Heart left ventricle (tissue), 13 donors: Measurements from ENCODE around the gene RABEP2.

ENCODE experiments used
- POLR2A ChIP-seq, 2 donors: fragments of 450-650 bp; IDR thresholded peaks; one replicate each; pipeline ENCODE4 v1.6.1; 2017; ENCODE audit warnings: antibody characterized with exemption in 2 of 2, mild to moderate bottlenecking in 2 of 2, moderate library complexity in 2 of 2
- TF ChIP-seq, protein P1 (sequence below), 12 donors: fragments of 200-600 bp; sonication (generic) in 4 of 12; IDR thresholded peaks; one replicate each; pipeline versions ENCODE4 v1.5.0 to v1.8.0; 2018 to 2022; ENCODE audit warnings: antibody characterized with exemption in 12 of 12, mild to moderate bottlenecking in 5 of 12
- donor health status: ischemic (EF 13 %, LVEDD 7.1; RV severe dilation, severe dysfunction).
- donor health status: DM: no; HTN: yes; CAD: no.
- donor health status: DM: no; HTN: no; CAD: no.
- donor health status: ischemic (EF 25% LVEDD 6.9; RV normal size, moderate dysfunction).
- donor health status: ischemic (EF 25% LVEDD 5.7; RV mildly dilated, moderate dysfunction).
- donor health status: ischemic (EF 35%, LVEDD 5.7; RV mildly dilated, moderate dysfunction).
- donor health status: nonischemic (EF 11% LVEDD 7.7; RV severe dilation, severe dysfunction).
- donor health status: DM: yes; HTN: yes; CAD: no.
- donor health status: PGD.
- donor health status: ischemic (EF 29% LVEDD 5.4; RV normal size, mild dysfunction).
- donor health status: nonischemic (EF 23%, LVEDD 6.1; RV moderate dilation, normal function).

DNA sequence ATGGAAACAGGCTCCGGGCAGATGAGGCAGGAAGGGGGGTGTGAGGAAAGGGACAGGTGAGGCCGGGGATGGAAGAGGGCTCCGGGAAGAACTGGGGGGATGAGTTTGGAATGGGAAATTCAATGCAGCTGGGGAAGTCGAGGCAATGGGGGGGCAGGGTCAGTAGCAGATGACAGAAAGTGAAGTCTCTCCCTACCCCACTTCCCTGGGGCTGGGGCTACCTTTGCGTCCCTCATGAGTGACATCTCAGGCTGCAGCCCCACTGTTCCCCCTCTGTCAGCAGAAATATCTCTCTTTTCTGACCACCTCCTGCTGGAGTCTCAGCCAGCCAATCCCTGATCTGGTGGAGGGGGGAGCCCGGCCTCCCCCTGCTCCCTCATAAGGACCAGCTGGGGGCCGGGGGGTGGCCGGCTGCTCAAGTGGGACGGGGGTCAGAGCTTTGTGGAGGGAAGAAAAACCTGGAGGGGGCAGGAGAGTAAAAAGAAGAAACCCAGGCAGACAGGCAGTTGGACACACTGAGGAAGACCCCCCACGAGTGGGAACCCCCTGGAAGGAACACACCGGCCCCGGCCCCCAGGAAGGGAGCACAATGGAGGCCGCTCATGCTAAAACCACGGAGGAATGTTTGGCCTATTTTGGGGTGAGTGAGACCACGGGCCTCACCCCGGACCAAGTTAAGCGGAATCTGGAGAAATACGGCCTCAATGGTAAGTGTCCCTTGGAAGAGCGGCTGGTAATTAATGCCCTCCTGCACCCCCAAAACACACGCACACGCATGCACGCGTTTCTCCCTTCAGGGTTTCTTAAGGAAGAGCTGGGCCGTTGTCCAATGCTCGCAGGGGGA lies 46.7 kb downstream of the RABEP2 start, which contains the start of gene ATP2A1:
- TF ChIP-seq, protein P1, sequence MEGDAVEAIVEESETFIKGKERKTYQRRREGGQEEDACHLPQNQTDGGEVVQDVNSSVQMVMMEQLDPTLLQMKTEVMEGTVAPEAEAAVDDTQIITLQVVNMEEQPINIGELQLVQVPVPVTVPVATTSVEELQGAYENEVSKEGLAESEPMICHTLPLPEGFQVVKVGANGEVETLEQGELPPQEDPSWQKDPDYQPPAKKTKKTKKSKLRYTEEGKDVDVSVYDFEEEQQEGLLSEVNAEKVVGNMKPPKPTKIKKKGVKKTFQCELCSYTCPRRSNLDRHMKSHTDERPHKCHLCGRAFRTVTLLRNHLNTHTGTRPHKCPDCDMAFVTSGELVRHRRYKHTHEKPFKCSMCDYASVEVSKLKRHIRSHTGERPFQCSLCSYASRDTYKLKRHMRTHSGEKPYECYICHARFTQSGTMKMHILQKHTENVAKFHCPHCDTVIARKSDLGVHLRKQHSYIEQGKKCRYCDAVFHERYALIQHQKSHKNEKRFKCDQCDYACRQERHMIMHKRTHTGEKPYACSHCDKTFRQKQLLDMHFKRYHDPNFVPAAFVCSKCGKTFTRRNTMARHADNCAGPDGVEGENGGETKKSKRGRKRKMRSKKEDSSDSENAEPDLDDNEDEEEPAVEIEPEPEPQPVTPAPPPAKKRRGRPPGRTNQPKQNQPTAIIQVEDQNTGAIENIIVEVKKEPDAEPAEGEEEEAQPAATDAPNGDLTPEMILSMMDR (IDR thresholded peaks at IDR 0.05), result no peak
- no peak for TF ChIP-seq POLR2A (IDR thresholded peaks at IDR 0.05)
